ENCODE data around the gene SLC23A3. TPM values are rescaled to one million over a fixed set of nuclear protein-coding genes. Genes with fewer than 3 reads are reported as not detected.

Gene SLC23A3
- total and polyA plus RNA-seq, 10 of the 15 experiments (the other 5 are each of a cell fraction or from before 2014, with no cell fraction given): 0.07 to 1.0 (median 0.40) TPM; not detected in 1

GRCh38 chr2:219116776-219117646, 52.8 kb downstream of the SLC23A3 start:
- ChIA-PET CTCF (interaction anchor here (0.7 to 11.4 kb wide), 15 partner anchors 11 to 241 kb away, joined by 3 to 281 read pairs (median 7); no protein-coding TSS in a partner anchor), SMC1A (ENCODE audit: uncharacterized antibody, unreplicated experiment) (interaction anchor here (0.9 to 7.9 kb wide), 9 partner anchors 13 to 59 kb away, joined by 3 to 115 read pairs (median 3); no protein-coding TSS in a partner anchor), RAD21 (ENCODE audit: unreplicated experiment) (interaction anchor here (0.8 to 4.2 kb wide), 3 partner anchors 38 to 87 kb away, joined by 3 to 55 read pairs (median 4); no protein-coding TSS in a partner anchor), POLR2A (no interaction called here)
- H3K36me3 ChIP-seq (ENCODE audit: control insufficient read depth in 2 of 2, insufficient read depth in 2 of 2, low read length in 1 of 2): no peaks in the 10 kb centered on the region
- DNase-seq (ENCODE audit: low read depth, low spot score) (no peak), FAIRE-seq (no peak), ATAC-seq (no peak)
- no peaks in the 10 kb centered on the region for H4K20me1 ChIP-seq (ENCODE audit: control insufficient read depth, insufficient read depth)
- H3K27ac ChIP-seq (ENCODE audit: control insufficient read depth, insufficient read depth): no peak overlapping the region
- in situ Hi-C loops (cut with MboI): loop anchor here (5.0 kb wide), 1 partner anchor 55 kb away; the partner anchor contains the start of gene IHH
- H3K79me2 ChIP-seq (ENCODE audit: control insufficient read depth, insufficient read depth, low read length): no peaks in the 10 kb centered on the region
- no peak overlapping the region for H2AFZ ChIP-seq (ENCODE audit: control insufficient read depth, low read depth, low read length)
- no TSS peak for BruUV-seq (replicated peaks)
- 68% methylated on average over 8 of the region's 8 CpGs for WGBS (ENCODE audit: insufficient coverage, insufficient replicate concordance, low lambda C conversion rate, missing lambda C conversion rate)
- H3K9me3 ChIP-seq (replicated peaks; ENCODE audit: control insufficient read depth, insufficient read depth, low read length): no peaks in the 10 kb centered on the region
- intact Hi-C loops (cut with micrococcal nuclease; ENCODE audit: unreplicated experiment): loop anchor here (5.0 kb wide), 1 partner anchor 265 kb away; no protein-coding TSS in a partner anchor
- H3K27me3 ChIP-seq (replicated peaks in 1 of 2; ENCODE audit: control insufficient read depth in 2 of 2, insufficient read depth in 2 of 2, low read length in 1 of 2): no peaks in the 10 kb centered on the region
- H3K9ac ChIP-seq (ENCODE audit: control insufficient read depth, insufficient read depth, low read length): no peak overlapping the region
- H3K4me1 ChIP-seq (ENCODE audit: control insufficient read depth, insufficient read depth, low read length): no peaks in the 10 kb centered on the region
- TF ChIP-seq BCL3 (IDR thresholded peaks at IDR 0.05; ENCODE audit: borderline replicate concordance, insufficient read depth, low read depth, low read length, poor library complexity, severe bottlenecking): no peak
- H3K4me3 ChIP-seq: no peak overlapping the region
- no peak overlapping the region for H3K4me2 ChIP-seq (ENCODE audit: control insufficient read depth, insufficient read depth)
